C4-2B (cell line): Measurements from ENCODE around the gene HNRNPU.

Experiments
- CTCF ChIP-seq: fragments of 450-650 bp; conservative IDR thresholded peaks from 2 replicates; pipeline ENCODE4 v1.5.1; 2017; ENCODE audit warnings: mild to moderate bottlenecking
- ZFX ChIP-seq: fragments of 450-650 bp; IDR thresholded peaks from 2 replicates; pipeline ENCODE4 v1.6.1; 2017

- TF ChIP-seq CTCF: no peak
- no peak for TF ChIP-seq ZFX
Measured at GRCh38 chr1:244800821-244801220, 63.5 kb downstream of the HNRNPU start.
